Neutrophil (primary cell): ENCODE data around the gene CCNYL1.

ENCODE experiments used
- H3K27ac ChIP-seq: fragments of 200-600 bp; sonication (generic); 2 replicates; pipeline ENCODE4 v1.5.1; 2016; ENCODE audit warnings: mild to moderate bottlenecking, moderate library complexity
- H3K27me3 ChIP-seq: fragments of 200-600 bp; sonication (generic); 2 replicates; pipeline ENCODE4 v1.6.0; 2016; ENCODE audit warnings: mild to moderate bottlenecking
- H3K36me3 ChIP-seq: fragments of 200-600 bp; sonication (generic); 2 replicates; pipeline ENCODE4 v1.5.1; 2017
- H3K4me1 ChIP-seq, 2 experiments: fragments of 200-600 bp in 1 of 2; sonication (generic) in 1 of 2; 1 replicate in 1 of 2; 2 replicates in 1 of 2; pipeline versions ENCODE4 v1.5.1 to v1.6.1; 2013 to 2016; ENCODE audit warnings: low read depth in 1 of 2, low read length in 1 of 2, mild to moderate bottlenecking in 1 of 2, moderate library complexity in 1 of 2; ENCODE audit not compliant: control insufficient read depth in 1 of 2, insufficient read depth in 1 of 2
- H3K4me3 ChIP-seq, 2 experiments: fragments of 200-600 bp in 1 of 2; sonication (generic) in 1 of 2; 1 replicate in 1 of 2; 2 replicates in 1 of 2; pipeline ENCODE4 v1.5.1; 2013 to 2016; ENCODE audit warnings: low read depth in 1 of 2, low read length in 1 of 2, mild to moderate bottlenecking in 1 of 2, moderate library complexity in 1 of 2
- H3K9me3 ChIP-seq: fragments of 200-600 bp; sonication (generic); 2 replicates; pipeline ENCODE4 v1.5.1; 2016
- TF ChIP-seq, protein P1 (sequence below): fragments of 200-600 bp; sonication (generic); IDR thresholded peaks from 2 replicates; pipeline ENCODE4 v1.5.1; 2016; ENCODE audit warnings: antibody characterized with exemption

Gene CCNYL1

DNA sequence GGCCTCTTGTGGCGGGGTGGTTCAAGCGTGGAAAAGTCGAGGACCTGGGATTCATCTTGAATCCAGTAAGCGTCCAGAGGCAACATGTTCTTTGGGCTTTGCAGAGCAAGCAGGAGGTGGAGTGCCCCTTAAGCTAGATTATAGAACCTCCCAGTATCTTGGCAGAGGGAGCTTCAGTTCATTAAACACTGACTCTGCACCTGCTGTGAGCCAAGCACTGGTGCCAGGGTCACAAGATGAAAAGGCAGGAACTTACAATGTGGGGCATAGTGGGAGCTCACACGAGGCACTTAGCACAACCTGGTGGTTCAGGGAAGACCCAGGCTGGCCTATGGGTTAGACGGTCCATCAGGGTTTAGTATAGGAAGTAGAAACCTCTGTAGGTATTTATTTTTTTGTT lies 65.7 kb downstream of the CCNYL1 start:
- no peaks in the 10 kb centered on the region for H3K27me3 ChIP-seq
- H3K4me1 ChIP-seq: no peaks in the 10 kb centered on the region
- no peak overlapping the region for H3K4me3 ChIP-seq
- TF ChIP-seq, protein P1, sequence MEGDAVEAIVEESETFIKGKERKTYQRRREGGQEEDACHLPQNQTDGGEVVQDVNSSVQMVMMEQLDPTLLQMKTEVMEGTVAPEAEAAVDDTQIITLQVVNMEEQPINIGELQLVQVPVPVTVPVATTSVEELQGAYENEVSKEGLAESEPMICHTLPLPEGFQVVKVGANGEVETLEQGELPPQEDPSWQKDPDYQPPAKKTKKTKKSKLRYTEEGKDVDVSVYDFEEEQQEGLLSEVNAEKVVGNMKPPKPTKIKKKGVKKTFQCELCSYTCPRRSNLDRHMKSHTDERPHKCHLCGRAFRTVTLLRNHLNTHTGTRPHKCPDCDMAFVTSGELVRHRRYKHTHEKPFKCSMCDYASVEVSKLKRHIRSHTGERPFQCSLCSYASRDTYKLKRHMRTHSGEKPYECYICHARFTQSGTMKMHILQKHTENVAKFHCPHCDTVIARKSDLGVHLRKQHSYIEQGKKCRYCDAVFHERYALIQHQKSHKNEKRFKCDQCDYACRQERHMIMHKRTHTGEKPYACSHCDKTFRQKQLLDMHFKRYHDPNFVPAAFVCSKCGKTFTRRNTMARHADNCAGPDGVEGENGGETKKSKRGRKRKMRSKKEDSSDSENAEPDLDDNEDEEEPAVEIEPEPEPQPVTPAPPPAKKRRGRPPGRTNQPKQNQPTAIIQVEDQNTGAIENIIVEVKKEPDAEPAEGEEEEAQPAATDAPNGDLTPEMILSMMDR: no peak
- no peaks in the 10 kb centered on the region for H3K36me3 ChIP-seq
- H3K27ac ChIP-seq: no peak overlapping the region
- H3K9me3 ChIP-seq: no peaks in the 10 kb centered on the region

DNA sequence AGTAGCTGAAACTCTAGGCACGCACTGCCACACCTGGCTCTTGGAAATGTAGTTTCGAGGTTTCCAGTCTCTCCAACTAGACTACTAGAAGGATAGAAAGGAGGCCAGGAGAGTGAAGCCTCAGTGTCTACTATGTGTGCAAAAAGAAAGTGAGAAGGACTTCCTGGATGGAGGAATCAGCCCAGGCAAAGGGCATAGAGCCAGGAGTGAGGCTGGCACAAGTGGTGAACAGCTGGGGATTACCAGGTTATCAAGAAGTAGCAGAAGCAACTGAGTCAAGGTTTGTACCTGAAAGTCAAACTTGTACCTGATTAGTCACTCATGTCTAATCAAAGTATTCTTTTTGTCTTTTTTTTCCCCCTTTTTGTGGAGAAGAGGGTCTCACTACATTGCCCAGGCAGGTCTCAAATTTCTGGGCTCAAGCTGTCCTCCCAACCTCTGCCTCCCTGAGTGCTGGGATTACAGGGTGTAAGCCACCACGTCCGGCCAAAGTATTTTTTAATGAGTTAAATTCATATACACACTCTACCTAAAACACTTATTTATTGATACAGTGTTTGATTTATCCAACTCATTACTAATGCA lies 67.0 kb downstream of the CCNYL1 start:
- Histone ChIP-seq H3K9me3 (no peaks in the 10 kb centered on the region), H3K36me3 (no peaks in the 10 kb centered on the region), H3K4me3 (no peak overlapping the region), H3K27me3 (no peaks in the 10 kb centered on the region), H3K4me1 (no peaks in the 10 kb centered on the region), H3K27ac (no peak overlapping the region)
- TF ChIP-seq, protein P1: no peak

DNA sequence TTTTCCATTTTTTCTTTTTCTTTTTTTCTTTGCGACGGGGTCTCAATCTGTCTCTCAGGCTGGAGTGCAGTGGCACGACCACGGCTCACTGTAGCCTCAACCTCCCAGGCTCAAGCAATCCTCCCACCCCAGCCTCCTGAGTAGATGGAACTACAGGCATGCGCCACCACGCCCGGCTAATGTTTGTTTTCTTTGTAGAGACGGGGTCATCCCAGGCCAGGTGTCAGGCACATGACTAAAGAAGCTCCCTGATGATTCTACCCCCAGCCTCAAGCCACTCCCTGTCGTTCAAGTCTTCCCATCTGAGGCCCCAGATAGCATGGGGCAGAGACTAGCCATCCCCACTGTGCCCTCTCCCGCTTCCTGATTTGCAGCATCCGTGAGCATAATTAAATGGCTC lies 68.1 kb downstream of the CCNYL1 start:
- Histone ChIP-seq H3K4me1 (no peaks in the 10 kb centered on the region), H3K27me3 (no peaks in the 10 kb centered on the region), H3K36me3 (no peaks in the 10 kb centered on the region), H3K4me3 (no peak overlapping the region), H3K9me3 (no peaks in the 10 kb centered on the region), H3K27ac (no peak overlapping the region)
- TF ChIP-seq, protein P1: no peak

DNA sequence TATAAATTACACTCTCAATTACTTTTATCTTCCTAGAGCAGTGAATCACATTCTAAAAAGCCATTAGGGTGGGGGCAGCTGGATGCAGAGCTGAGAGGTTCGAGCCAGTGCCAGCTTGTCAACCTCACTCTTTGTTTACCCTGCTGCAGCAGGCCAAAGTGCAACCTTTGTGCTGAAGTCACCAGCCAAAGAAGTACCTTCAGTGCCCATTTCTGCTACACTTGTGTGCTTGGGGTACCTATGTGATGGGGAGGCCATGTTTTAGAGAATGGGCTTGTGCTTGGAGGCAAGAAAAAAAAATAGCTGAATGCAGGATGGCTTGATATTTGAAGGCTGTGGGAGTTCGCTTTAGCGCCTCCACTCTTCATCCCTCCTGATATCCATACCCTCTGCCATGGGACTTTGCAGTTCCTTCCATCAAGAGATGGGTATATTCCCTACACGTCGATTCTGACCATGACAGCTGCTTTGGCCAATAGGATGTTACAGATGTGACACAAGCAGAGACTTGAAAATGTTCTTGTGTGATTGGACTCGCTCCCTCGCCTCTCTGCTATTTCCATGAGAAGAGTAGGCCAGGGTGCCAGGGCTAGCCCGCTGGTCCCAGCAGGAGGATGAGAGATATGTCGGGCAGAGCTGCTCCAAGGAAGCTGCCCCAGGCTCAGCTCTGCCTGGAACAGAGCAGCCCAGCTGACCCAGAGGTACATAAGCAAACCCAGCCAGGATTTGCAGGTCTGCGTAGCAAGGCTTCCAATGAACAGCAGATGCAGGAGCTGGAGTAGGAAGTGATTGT lies 71.0 kb downstream of the CCNYL1 start:
- H3K36me3 ChIP-seq: no peaks in the 10 kb centered on the region
- TF ChIP-seq, protein P1: no peak
- H3K27me3 ChIP-seq: no peaks in the 10 kb centered on the region

DNA sequence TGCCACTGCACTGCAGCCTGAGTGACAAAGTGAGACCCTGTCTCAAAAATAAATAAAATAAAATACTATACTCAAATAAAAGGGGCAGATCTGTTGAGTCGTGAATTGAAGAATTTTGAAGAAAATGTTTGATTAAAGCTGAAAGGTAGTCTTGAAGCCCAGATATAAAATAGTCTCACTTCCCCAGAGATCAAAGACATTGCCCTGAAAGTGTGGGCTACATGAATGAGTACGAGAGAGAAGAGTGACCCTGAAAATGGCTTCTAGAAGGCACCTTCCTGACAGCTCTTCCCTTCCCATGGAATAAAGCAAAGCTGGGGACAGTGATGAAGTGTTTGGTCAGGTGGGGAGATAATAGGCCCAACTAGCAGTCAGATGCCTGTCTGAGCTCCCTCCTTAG lies 72.1 kb downstream of the CCNYL1 start:
- peaks cover 0 to 2% of the 10 kb centered on the region in 2 experiments for H3K4me1 ChIP-seq
- H3K36me3 ChIP-seq: no peaks in the 10 kb centered on the region
- no peaks in the 10 kb centered on the region for H3K9me3 ChIP-seq
- TF ChIP-seq, protein P1: no peak
- H3K27me3 ChIP-seq: no peaks in the 10 kb centered on the region
- H3K27ac ChIP-seq: no peak overlapping the region
- H3K4me3 ChIP-seq: no peak overlapping the region

More for the DNA sequence above, 71.0 kb downstream of the CCNYL1 start:
- Histone ChIP-seq H3K4me3 (no peak overlapping the region), H3K27ac (no peak overlapping the region), H3K4me1 (peaks cover 0 to 2% of the 10 kb centered on the region in 2 experiments), H3K9me3 (no peaks in the 10 kb centered on the region)
